ENCODE measurements around the gene TLE6.

TLE6 gene

GRCh38 chr19:2978166-2978767, 903 bp downstream of the TLE6 start:
- Histone ChIP-seq H3K4me3 (ENCODE audit: low read length) (peak overlapping the region; percentile 73; the same call in 1 of the 2 replicates), H3K9me2 (replicated peaks; ENCODE audit: control insufficient read depth, low read length) (no peaks in the 10 kb centered on the region), H3K36me3 (ENCODE audit: control insufficient read depth, low read length) (no peaks in the 10 kb centered on the region), H3K9me3 (ENCODE audit: control insufficient read depth, insufficient read depth, low read length) (no peaks in the 10 kb centered on the region), H3K79me2 (ENCODE audit: control insufficient read depth, low read length) (peaks cover 5% of the 10 kb centered on the region), H3K4me2 (ENCODE audit: low read length) (peak overlapping the region; percentile 100), H3K27ac (ENCODE audit: low read depth, low read length) (no peak overlapping the region), H3K4me1 (ENCODE audit: control insufficient read depth, low read length) (peaks cover 44% of the 10 kb centered on the region), H4K20me1 (ENCODE audit: control insufficient read depth, insufficient read depth, low read depth, low read length) (no peaks in the 10 kb centered on the region), H3F3A (ENCODE audit: control insufficient read depth, insufficient read depth) (peaks cover 5% of the 10 kb centered on the region; the same call in 1 of the 2 replicates), H3K27me3 (ENCODE audit: control insufficient read depth, low read length) (peaks cover 3% of the 10 kb centered on the region; the same call in 1 of the 2 replicates)
- TF ChIP-seq EZH2phosphoT487 (IDR thresholded peaks at IDR 0.05; ENCODE audit: borderline replicate concordance, low read length), result no peak
- TF ChIP-seq, protein P1, sequence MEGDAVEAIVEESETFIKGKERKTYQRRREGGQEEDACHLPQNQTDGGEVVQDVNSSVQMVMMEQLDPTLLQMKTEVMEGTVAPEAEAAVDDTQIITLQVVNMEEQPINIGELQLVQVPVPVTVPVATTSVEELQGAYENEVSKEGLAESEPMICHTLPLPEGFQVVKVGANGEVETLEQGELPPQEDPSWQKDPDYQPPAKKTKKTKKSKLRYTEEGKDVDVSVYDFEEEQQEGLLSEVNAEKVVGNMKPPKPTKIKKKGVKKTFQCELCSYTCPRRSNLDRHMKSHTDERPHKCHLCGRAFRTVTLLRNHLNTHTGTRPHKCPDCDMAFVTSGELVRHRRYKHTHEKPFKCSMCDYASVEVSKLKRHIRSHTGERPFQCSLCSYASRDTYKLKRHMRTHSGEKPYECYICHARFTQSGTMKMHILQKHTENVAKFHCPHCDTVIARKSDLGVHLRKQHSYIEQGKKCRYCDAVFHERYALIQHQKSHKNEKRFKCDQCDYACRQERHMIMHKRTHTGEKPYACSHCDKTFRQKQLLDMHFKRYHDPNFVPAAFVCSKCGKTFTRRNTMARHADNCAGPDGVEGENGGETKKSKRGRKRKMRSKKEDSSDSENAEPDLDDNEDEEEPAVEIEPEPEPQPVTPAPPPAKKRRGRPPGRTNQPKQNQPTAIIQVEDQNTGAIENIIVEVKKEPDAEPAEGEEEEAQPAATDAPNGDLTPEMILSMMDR (IDR thresholded peaks at IDR 0.05; ENCODE audit: low read depth, low read length, poor library complexity, severe bottlenecking), result no peak

DNA sequence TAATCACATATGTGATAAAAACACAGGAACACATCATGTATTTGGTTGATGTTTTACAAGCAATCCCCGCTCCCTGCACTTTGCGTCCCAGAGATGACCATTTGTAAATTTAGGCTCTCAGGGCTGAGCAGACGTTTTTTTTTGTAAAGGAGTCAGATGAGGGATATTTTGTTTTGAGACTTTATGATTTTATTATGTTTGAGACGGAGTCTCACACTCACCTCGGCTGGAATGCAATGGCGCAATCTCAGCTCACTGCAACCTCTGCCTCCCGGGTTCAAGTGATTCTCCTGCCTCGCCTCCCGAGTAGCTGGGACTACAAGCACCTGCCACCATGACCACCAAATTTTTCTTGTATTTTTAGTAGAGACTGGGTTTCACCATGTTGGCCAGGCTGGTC, 1.4 kb downstream of the TLE6 start:
- no peak for TF ChIP-seq EZH2phosphoT487 (IDR thresholded peaks at IDR 0.05; ENCODE audit: borderline replicate concordance, low read length)
- TF ChIP-seq, protein P1 (IDR thresholded peaks at IDR 0.05; ENCODE audit: low read depth, low read length, poor library complexity, severe bottlenecking), result no peak
- no peaks in the 10 kb centered on the region for H3K9me2 ChIP-seq (replicated peaks; ENCODE audit: control insufficient read depth, low read length)
- no peaks in the 10 kb centered on the region for H3K9me3 ChIP-seq (ENCODE audit: control insufficient read depth, insufficient read depth, low read length)
- no peak overlapping the region for H3K4me2 ChIP-seq (ENCODE audit: low read length)
- peaks cover 3% of the 10 kb centered on the region; the same call in 1 of the 2 replicates for H3F3A ChIP-seq (ENCODE audit: control insufficient read depth, insufficient read depth)
- H3K27me3 ChIP-seq (ENCODE audit: control insufficient read depth, low read length), result peaks cover 8% of the 10 kb centered on the region
- no peak overlapping the region for H3K4me3 ChIP-seq (ENCODE audit: low read length)
- H3K36me3 ChIP-seq (ENCODE audit: control insufficient read depth, low read length), result no peaks in the 10 kb centered on the region
- peaks cover 5% of the 10 kb centered on the region for H3K79me2 ChIP-seq (ENCODE audit: control insufficient read depth, low read length)
- H4K20me1 ChIP-seq (ENCODE audit: control insufficient read depth, insufficient read depth, low read depth, low read length), result no peaks in the 10 kb centered on the region
- H3K4me1 ChIP-seq (ENCODE audit: control insufficient read depth, low read length), result peaks cover 45% of the 10 kb centered on the region
- H3K27ac ChIP-seq (ENCODE audit: low read depth, low read length), result no peak overlapping the region

DNA sequence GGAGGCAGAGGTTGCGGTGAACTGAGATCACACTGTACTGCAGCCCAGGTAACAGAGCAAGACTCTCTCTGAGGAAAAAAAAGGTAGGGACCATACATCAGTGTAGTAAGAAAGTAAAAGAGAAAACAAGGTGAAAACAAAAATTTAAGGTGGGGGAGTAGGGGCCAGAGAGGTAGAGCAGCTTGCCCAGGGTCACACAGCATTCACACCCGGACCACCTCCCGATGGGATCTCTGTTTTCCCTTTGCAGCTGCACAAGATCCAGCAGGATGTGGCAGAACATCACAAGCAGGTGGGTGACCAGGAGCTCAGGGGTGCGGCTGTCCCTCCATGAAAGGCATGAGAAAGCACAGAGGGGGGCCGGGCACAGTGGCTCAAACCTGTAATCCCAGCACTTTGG, 4.5 kb downstream of the TLE6 start:
- H3K27me3 ChIP-seq (ENCODE audit: control insufficient read depth, low read length), result peaks cover 13% of the 10 kb centered on the region
- peaks cover 25% of the 10 kb centered on the region for H3K4me1 ChIP-seq (ENCODE audit: control insufficient read depth, low read length)
- no peaks in the 10 kb centered on the region for H3K36me3 ChIP-seq (ENCODE audit: control insufficient read depth, low read length)
- H3K79me2 ChIP-seq (ENCODE audit: control insufficient read depth, low read length), result no peaks in the 10 kb centered on the region
- TF ChIP-seq, protein P1 (IDR thresholded peaks at IDR 0.05; ENCODE audit: low read depth, low read length, poor library complexity, severe bottlenecking), result no peak
- TF ChIP-seq EZH2phosphoT487 (IDR thresholded peaks at IDR 0.05; ENCODE audit: borderline replicate concordance, low read length), result no peak
- no peak overlapping the region for H3K4me3 ChIP-seq (ENCODE audit: low read length)
- no peaks in the 10 kb centered on the region for H3K9me3 ChIP-seq (ENCODE audit: control insufficient read depth, insufficient read depth, low read length)
- no peak overlapping the region for H3K4me2 ChIP-seq (ENCODE audit: low read length)
- H3K9me2 ChIP-seq (replicated peaks; ENCODE audit: control insufficient read depth, low read length), result no peaks in the 10 kb centered on the region
- H3F3A ChIP-seq (ENCODE audit: control insufficient read depth, insufficient read depth), result no peaks in the 10 kb centered on the region
- H3K27ac ChIP-seq (ENCODE audit: low read depth, low read length), result no peak overlapping the region
- no peaks in the 10 kb centered on the region for H4K20me1 ChIP-seq (ENCODE audit: control insufficient read depth, insufficient read depth, low read depth, low read length)
